ENCODE data around the gene PDZD4.
"Not testable (repeated sequence)": the region's sequence is repeated elsewhere in the genome, so short reads cannot be mapped to it uniquely, and the experiment has no call there.

PDZD4 gene

GRCh38 chrX:153831429-153832150 lies 1.2 kb upstream of the PDZD4 start:
- no peak for DNase-seq

GRCh38 chrX:153830640-153831428 lies 490 bp upstream of the PDZD4 start:
- DNase-seq: no peak

GRCh38 chrX:153829549-153829798 lies 870 bp downstream of the PDZD4 start:
- DNase-seq: no peak

- no peak for DNase-seq
These were observed 1.4 kb downstream of the PDZD4 start for GRCh38 chrX:153828723-153829548.

- DNase-seq: no peak
These were observed 2.0 kb downstream of the PDZD4 start for GRCh38 chrX:153828308-153828707.

- DNase-seq: no peak
These were observed 2.4 kb downstream of the PDZD4 start for GRCh38 chrX:153827903-153828302.

GRCh38 chrX:153827016-153827415 lies 3.3 kb downstream of the PDZD4 start:
- DNase-seq: no peak

GRCh38 chrX:153825042-153825441 lies 5.3 kb downstream of the PDZD4 start:
- DNase-seq: no peak

GRCh38 chrX:153824348-153824747 lies 6.0 kb downstream of the PDZD4 start:
- no peak for DNase-seq

GRCh38 chrX:153821066-153821465 lies 9.3 kb downstream of the PDZD4 start:
- no peak for DNase-seq

- DNase-seq: no peak
These were observed 9.7 kb downstream of the PDZD4 start for GRCh38 chrX:153820601-153821000.

- no peak for DNase-seq
These were observed 10.8 kb downstream of the PDZD4 start for GRCh38 chrX:153819384-153820040.

- DNase-seq: peak; percentile 68
These were observed 11.6 kb downstream of the PDZD4 start for GRCh38 chrX:153818571-153819383.

GRCh38 chrX:153818064-153818463 lies 12.3 kb downstream of the PDZD4 start:
- not testable (repeated sequence) for DNase-seq

- DNase-seq: no peak
These were observed 13.3 kb downstream of the PDZD4 start for GRCh38 chrX:153816831-153817690.

GRCh38 chrX:153814591-153815315 lies 15.6 kb downstream of the PDZD4 start:
- peak; percentile 13 for DNase-seq

GRCh38 chrX:153813161-153813560 lies 17.2 kb downstream of the PDZD4 start:
- no peak for DNase-seq

GRCh38 chrX:153812220-153812619 lies 18.1 kb downstream of the PDZD4 start:
- no peak for DNase-seq

- no peak for DNase-seq
These were observed 22.4 kb downstream of the PDZD4 start for GRCh38 chrX:153807976-153808375.

GRCh38 chrX:153806999-153807575 lies 23.3 kb downstream of the PDZD4 start:
- DNase-seq: no peak

Data from NCI-H1436 (cell line).